HL-60/S4 treated with retinoic acid at 250 ng/mL for 4 days and 3 days (cell line): Measurements from ENCODE around the gene EIF1.
"Not testable (repeated sequence)": the region's sequence is repeated elsewhere in the genome, so short reads cannot be mapped to it uniquely, and the experiment has no call there.

Experiments used
- in situ Hi-C: fragments of 300-500 bp; cut with MboI; formaldehyde crosslinking; loops from 2 replicates; pipeline ENCODE4 v1.7.0; 2022; ENCODE audit warnings: low sequenced_read_pairs

Gene EIF1

GRCh38 chr17:41695134-41695661, 6.5 kb downstream of the EIF1 start:
- in situ Hi-C loops = no loop called here

GRCh38 chr17:41695954-41696757, 7.5 kb downstream of the EIF1 start:
- in situ Hi-C loops = no loop called here

- in situ Hi-C loops = no loop called here
These were observed 8.7 kb downstream of the EIF1 start for GRCh38 chr17:41697122-41697962.

GRCh38 chr17:41700843-41701242, 12.2 kb downstream of the EIF1 start:
- in situ Hi-C loops = not testable (repeated sequence)

- in situ Hi-C loops = no loop called here
These were observed 14.0 kb downstream of the EIF1 start for GRCh38 chr17:41702712-41703111.

- in situ Hi-C loops = no loop called here
These were observed 16.7 kb downstream of the EIF1 start for GRCh38 chr17:41705271-41705991.

GRCh38 chr17:41707803-41708669, 19.4 kb downstream of the EIF1 start:
- in situ Hi-C loops = no loop called here

GRCh38 chr17:41710472-41711090, 21.9 kb downstream of the EIF1 start:
- in situ Hi-C loops = no loop called here

- in situ Hi-C loops = no loop called here
These were observed 23.1 kb downstream of the EIF1 start, which contains the start of gene GAST for GRCh38 chr17:41711669-41712400. Gene GAST (plus strand): TSS chr17:41712331. CDS start chr17:41715437, 3,106 bp downstream.

- in situ Hi-C loops = no loop called here
These were observed 29.0 kb downstream of the EIF1 start for GRCh38 chr17:41717408-41718286.

GRCh38 chr17:41718287-41718645, 29.6 kb downstream of the EIF1 start:
- in situ Hi-C loops = no loop called here

- in situ Hi-C loops = no loop called here
These were observed 33.5 kb downstream of the EIF1 start for GRCh38 chr17:41722231-41722630.

- in situ Hi-C loops = no loop called here
These were observed 35.3 kb downstream of the EIF1 start for GRCh38 chr17:41723801-41724475.

- in situ Hi-C loops = loop anchor here (25.0 kb wide), 1 partner anchor 388 kb away; the partner anchor contains the start of genes DHX58, HSPB9 and KAT2A
These were observed 35.9 kb downstream of the EIF1 start for GRCh38 chr17:41724476-41725050.

GRCh38 chr17:41725134-41725533, 36.4 kb downstream of the EIF1 start:
- in situ Hi-C loops = loop anchor here (25.0 kb wide), 1 partner anchor 387 kb away; the partner anchor contains the start of genes DHX58, HSPB9 and KAT2A

GRCh38 chr17:41728056-41728455, 39.4 kb downstream of the EIF1 start:
- in situ Hi-C loops = loop anchor here (25.0 kb wide), 1 partner anchor 384 kb away; the partner anchor contains the start of genes DHX58, HSPB9 and KAT2A

- in situ Hi-C loops = loop anchor here (25.0 kb wide), 1 partner anchor 382 kb away; the partner anchor contains the start of genes DHX58, HSPB9 and KAT2A
These were observed 41.8 kb downstream of the EIF1 start for GRCh38 chr17:41730479-41730878.
